HG03439 (cell line): Measurements from ENCODE around the gene NDEL1.

Experiments
- ATAC-seq: cut with Tn5 transposase; IDR thresholded peaks from one replicate; pipeline ENCODE4 v1.9.1; 2021; ENCODE audit warnings: mild to moderate bottlenecking, moderate library complexity; ENCODE audit not compliant: unreplicated experiment

The NDEL1 gene

GRCh38 chr17:8477715-8478441 is 42.2 kb downstream of the NDEL1 start:
- ATAC-seq, result no peak

- ATAC-seq, result no peak
These were observed 43.8 kb downstream of the NDEL1 start for GRCh38 chr17:8479431-8479947.

- no peak for ATAC-seq
These were observed 44.6 kb downstream of the NDEL1 start for GRCh38 chr17:8480011-8480976.

GRCh38 chr17:8481089-8481488 is 45.4 kb downstream of the NDEL1 start:
- ATAC-seq, result no peak

- no peak for ATAC-seq
These were observed 46.0 kb downstream of the NDEL1 start for GRCh38 chr17:8481703-8482102.

- ATAC-seq, result no peak
These were observed 46.9 kb downstream of the NDEL1 start for GRCh38 chr17:8482546-8482945.

GRCh38 chr17:8484465-8484864 is 48.8 kb downstream of the NDEL1 start:
- no peak for ATAC-seq

- no peak for ATAC-seq
These were observed 49.8 kb downstream of the NDEL1 start for GRCh38 chr17:8485491-8485890.

GRCh38 chr17:8487130-8487645 is 51.5 kb downstream of the NDEL1 start:
- no peak for ATAC-seq

- no peak for ATAC-seq
These were observed 52.1 kb downstream of the NDEL1 start for GRCh38 chr17:8487743-8488142.

GRCh38 chr17:8488491-8488890 is 52.8 kb downstream of the NDEL1 start:
- no peak for ATAC-seq

- ATAC-seq, result no peak
These were observed 53.2 kb downstream of the NDEL1 start for GRCh38 chr17:8488901-8489300.

- ATAC-seq, result no peak
These were observed 54.2 kb downstream of the NDEL1 start for GRCh38 chr17:8489841-8490240.

GRCh38 chr17:8490256-8491023 is 54.8 kb downstream of the NDEL1 start:
- ATAC-seq, result no peak

- ATAC-seq, result no peak
These were observed 56.4 kb downstream of the NDEL1 start for GRCh38 chr17:8492121-8492520.

GRCh38 chr17:8494021-8494420 is 58.3 kb downstream of the NDEL1 start:
- ATAC-seq, result no peak

GRCh38 chr17:8494506-8495111 is 58.9 kb downstream of the NDEL1 start:
- ATAC-seq, result no peak

- no peak for ATAC-seq
These were observed 60.4 kb downstream of the NDEL1 start for GRCh38 chr17:8496081-8496480.

GRCh38 chr17:8499171-8499570 is 63.5 kb downstream of the NDEL1 start:
- ATAC-seq, result no peak

GRCh38 chr17:8499614-8500013 is 63.9 kb downstream of the NDEL1 start:
- ATAC-seq, result no peak
